ENCODE measurements around the gene COL4A2.

COL4A2 gene

DNA sequence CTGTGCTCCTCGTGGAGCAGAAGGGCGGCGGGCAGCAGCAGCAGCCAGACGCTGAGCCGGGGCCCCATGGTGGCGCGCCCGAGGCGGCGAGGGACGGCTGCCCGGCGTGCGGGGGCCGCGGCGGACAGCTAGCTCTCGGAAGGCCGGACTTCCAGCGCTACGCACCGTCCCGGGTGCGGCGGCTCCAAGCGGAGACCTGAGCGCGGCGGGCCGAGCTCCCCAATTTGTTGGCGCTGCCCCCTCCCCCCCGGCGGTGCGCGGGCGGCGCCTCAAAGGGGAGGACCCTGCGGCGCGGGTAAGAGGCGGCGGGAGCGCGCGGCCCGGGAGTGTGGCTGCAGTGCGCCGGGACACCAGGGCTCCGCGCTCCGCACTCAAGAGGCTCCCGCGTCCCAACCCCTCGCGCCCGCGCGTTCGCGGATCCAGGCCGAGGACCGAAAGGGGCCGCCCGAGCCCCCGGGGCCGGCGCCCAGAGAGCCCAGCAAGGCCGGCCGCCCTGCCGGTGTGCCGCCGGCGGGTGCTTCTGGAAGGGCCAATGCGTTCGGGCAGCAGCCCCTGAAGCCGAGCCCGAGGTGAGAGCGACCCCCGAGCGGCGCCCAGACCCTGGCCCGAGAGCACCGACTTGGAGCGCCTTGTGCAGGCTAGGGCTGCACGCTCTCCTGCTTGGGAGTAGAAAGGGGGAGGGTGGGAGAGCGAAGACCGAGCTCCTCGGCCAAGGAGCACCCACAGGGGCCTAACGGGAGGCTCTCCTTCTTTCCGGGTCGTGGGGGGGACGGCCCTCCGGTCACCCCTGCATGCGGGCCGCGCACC, at the start of gene COL4A2, which contains the start of gene COL4A1:
COL4A2 (plus strand) TSS at position 325 of the 807 bp plus-strand sequence. CDS start 620 bp downstream, outside the sequence.
COL4A1 (minus strand) TSS at position 198 of the 807 bp plus-strand sequence; CDS start at position 68, 130 bp downstream.
- DNase-seq (ENCODE audit: low spot score): no peak

DNA sequence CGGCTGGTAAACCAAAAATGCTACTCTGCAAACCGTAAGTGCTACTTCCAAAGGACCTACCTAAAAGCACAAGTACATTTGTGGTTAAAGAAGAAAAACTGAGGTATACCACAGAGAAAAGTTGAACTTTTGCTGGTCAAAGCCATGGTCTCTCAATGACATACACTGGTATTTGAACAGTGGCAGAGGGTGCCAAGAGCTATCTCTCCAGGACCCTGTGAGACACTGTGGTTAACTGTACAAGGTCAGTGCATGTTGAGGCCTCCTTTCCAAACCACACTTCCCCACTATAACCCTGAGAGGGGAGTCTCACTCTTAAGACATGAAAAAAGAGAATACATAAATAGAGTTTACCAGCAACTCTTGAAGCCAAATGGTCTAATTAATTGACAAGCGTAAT, 49.7 kb upstream of the COL4A2 start:
- DNase-seq (ENCODE audit: low spot score): no peak

DNA sequence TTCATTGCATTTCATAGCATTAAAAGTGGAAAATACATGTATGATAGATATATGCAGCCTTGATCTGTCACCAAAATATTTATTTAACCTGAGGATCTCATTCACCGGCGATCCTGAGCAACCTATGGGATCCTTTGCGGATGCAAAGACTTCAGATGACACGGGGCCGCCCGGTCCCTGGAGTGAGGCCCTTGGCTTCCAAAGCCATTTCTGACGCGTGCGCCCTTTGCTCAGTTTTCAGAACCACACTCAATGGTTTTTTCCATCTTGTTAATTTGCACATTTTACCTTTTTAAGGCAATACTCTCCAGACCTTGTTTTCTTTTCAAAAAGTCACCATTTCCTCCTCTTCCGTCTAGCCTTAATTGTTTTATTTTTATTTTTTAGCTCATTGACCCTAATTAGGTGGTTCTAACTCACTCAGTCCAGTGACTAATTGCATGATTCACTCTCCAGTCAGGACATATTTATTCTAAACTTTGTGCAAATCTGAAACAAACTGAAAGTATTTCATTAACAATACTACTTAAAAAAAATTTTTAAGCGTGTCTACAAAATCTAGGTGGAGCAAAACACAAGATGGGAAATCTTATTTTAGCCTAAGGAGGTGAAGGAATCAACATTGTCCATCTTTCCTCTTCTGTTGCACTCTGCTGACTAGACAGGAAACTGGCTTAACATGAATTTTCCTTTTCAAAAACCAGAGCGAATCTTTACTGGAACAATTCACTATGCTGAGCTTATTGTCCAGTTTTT, 48.0 kb upstream of the COL4A2 start:
- DNase-seq (ENCODE audit: low spot score): no peak

DNA sequence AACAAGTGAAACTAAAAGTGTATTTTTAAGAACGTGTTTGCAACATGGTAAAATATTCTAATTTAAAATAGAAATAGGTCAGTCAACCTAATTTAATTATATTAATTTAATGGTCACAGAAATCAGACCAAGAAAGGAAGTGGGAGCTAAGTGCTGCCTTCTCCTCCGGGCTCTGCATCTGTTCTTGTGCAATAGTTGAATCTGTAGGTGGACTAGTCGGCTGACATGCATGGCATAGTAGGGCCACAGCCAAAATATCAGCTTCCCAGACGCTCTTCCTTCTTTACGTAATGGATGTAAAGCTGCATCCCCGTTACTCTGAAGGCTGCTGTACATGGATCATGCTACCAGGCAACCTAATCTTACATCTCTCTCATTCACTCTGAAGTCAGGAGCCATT, 47.4 kb upstream of the COL4A2 start:
- no peak for DNase-seq (ENCODE audit: low spot score)

DNA sequence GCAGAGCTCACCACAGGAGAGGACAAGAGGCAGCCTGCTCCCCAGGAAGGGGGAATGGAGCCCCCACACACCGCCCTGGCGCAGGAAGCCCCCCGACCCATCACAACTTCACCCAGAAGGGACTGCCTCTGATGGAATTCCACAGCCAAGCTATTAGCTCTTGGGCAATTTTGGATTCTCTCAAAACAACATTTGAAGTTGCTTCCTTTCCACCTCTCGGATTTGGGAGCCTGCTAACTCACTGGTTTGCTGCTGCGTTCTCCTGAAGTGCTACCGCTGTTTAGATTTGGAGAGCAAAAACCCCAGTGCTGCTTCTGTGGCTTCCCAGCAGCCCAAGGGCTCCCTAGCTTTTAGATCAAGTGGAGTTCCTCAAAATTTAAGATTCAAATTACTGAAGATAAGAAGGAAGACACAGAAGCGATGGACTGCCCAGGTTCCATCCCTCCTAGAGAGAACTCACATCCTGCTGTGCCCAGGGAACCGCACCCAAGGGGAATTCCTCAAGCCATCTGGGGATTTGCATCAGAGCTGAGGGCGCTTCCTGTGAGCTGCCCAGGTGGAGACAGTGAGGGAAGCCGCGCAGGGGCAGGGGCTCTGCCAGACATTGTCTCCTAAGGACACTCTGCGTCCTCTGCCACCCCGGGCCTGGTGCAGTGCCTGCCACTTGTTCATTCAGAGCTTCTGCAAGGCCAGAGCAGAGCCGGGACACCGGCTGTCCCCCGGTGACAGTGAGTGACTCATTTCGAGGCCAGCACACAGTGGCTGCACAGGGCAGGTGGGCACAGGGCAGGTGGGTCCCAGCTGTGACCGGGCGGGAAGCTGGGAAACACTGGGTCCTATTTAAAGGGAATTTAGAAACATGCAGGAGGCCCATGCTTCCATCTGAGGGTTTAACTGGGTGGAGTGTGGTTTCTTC, 45.7 kb upstream of the COL4A2 start:
- no peak for DNase-seq (ENCODE audit: low spot score)

DNA sequence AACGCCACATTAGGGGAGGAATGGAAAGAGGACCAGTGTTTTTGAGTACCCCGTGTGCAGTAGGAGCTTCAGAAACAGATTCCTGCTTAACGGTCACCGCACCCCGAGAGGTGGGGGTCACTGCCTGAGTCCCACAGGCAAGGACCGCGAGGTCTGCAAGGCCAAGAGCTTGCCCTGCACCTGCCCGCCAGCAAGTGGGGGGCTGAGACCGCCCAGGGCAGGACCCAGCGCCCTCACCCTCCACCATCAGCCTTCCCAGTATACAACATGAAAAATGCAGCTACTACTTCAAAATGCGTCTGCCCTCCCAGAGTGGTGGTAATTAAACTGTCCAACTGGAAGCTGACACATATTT, 45.0 kb upstream of the COL4A2 start:
- DNase-seq (ENCODE audit: low spot score): no peak

DNA sequence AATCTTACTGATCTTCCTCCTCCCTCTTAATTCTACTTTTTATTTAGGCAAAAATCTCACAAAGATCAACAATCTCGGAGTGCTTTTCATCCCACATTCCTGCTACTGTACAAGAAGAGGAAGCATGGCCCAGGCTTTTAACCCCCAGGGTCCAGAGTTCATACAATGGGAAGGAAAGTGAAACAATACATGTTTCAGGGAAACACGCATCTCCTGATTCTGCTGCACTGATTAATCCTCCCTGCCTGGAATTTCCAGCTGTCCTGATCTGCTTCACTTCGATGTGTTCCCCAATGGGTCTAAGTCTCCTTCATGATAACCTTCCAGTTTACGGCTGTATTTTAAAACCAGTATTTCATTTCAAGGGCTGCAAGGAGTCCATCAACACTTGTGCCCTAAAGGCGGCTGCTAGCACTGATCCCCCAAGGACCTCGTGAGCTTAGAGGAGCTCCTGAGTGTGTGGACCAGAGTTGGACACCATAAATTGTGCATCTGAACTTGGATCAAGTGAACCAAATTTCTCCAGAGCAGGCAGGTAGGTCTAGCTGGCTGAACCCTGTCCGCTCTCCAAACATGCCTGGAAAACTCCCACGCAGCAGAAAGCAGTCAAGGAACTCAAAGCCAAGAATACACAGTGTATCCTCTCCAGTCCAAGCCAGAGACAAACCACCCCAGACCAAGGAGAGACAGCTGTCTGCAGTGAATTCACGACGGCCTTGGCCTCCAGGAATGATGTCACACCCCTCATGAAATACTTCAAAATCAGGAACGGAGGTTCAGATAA, 44.4 kb upstream of the COL4A2 start:
- DNase-seq (ENCODE audit: low spot score): no peak

DNA sequence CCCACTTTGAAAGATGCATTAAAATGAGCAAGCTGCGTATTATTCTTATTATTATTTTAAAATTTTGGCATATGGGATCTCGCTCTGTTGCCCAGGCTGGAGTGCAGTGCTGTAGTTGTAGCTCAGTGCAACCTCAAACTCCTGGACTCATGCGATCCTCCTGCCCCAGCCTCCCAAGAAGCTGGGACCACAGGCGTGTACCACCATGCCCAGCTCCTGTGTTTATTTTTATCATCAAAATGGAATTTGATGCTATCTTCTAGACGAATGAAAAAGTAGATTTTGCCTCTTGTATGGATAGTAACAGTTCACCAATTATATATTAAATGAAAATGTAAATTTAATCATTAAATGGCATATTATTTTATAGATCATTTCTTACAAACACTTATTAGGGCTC, 43.7 kb upstream of the COL4A2 start:
- DNase-seq (ENCODE audit: low spot score): no peak

DNA sequence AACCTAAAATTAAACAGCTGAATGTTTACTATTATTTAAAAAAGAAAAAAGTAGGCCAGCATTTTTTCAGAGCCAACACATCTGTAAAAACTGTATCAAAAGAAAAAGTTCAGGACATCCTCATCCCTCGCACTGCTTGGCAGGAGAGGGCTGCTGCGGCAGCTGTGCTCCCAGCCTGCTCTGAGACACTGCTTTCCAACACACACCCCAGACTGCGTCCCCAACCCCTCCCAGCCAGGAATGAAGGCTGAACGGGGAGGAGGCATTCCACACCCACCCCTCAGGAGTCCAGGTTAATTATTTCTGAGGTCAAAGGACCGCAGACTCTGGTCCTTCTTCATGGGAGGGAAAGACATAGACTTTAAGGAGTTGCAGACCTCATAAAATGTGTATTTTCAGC, 43.2 kb upstream of the COL4A2 start:
- DNase-seq (ENCODE audit: low spot score): no peak

DNA sequence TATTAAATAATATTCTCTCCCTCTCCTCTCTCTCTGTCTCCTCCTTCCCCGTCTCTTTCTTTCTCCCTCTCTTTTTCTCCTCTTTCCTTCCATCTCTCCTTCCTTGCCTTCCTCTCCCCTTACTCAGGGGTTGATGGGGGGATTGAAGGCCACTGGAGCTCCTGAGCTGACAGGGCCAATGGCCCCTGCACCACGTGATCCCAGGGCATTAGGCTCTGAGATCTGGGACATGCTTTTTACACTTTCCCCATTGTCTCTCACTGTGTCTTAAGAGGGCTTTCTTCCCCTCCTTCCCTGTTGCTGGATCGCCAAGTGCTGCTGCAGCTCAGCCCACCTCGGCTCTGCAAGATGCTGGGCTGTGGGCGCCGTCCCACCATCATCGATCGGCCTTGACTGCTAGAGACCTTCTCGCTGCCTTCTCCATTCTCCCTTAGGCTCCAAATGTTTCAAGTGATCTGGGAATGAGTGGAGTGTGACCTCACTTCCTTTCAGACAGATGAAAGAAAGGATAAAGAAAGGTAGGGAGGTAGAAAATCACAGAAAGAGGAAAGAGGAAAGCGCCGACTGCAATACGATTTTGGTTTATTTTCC, 42.3 kb upstream of the COL4A2 start:
- DNase-seq (ENCODE audit: low spot score): no peak

DNA sequence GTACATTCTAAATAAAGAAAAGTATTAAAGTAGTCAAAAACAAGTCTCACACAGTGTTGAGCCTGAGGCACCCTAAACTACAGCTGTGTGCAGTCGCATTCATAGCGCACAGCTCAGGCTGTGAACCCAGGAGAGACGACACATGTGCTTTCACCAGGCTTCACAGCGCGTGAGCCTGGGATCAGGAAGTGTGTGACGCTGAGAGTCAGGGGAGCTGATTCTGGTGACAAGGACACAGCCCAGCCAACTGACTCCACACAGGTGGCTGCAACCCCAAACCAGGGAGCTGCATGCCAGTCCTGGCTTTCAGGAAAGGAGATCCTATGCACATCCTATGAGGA, 41.8 kb upstream of the COL4A2 start:
- DNase-seq (ENCODE audit: low spot score): no peak

DNA sequence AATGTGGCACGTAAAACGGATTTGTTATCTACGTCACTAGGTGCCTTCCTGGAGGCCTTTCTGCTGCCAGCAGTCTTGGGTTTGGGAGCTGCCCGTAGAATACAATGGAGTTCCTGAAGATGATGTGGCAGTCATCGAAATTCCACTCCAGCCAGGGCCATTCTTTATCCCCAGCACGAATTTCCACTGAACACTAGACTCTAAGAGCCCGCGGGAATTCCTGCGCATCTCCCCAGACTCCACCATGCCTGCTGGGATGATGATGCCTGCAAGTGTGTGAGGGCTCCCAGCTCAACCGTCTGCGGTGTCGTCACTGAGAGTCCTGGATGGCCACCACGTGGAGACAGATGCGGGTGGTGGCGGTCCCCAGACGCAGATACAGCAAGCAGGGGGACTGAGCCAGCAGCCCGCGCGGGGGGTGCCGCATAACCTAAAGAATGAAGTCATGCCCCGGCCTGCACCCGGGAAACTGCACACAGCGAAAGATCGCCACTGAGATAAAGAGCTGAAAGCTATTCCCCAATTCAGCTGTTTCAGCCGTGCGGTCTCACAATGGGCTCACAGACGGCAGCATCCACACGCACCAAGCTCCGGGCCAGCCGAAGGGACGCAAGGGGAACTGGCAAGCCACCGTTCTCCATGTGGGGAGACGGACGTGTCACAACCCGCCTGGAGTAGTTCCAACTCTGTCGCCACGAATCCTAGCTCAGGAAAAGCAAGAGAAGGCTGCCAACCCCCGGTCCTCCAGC, 41.2 kb upstream of the COL4A2 start:
- no peak for DNase-seq (ENCODE audit: low spot score)

DNA sequence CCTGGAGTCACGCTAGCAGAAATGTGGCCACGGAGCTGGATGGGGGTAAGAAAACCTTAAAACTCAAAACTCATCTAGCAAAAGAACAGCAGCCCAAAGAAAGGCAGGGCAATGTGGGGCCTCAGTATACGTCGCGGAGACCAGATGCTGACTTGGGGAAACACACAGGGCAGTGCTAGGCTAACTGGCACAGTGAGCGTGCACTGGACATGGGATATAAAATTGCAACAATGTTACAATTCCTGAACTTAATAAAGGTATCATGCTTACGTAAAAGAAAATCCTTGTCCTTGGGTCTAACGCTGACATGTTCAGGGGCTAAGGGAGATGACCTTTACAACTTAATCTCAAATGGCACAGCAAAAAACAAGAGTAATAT, 40.7 kb upstream of the COL4A2 start:
- DNase-seq (ENCODE audit: low spot score): no peak

DNA sequence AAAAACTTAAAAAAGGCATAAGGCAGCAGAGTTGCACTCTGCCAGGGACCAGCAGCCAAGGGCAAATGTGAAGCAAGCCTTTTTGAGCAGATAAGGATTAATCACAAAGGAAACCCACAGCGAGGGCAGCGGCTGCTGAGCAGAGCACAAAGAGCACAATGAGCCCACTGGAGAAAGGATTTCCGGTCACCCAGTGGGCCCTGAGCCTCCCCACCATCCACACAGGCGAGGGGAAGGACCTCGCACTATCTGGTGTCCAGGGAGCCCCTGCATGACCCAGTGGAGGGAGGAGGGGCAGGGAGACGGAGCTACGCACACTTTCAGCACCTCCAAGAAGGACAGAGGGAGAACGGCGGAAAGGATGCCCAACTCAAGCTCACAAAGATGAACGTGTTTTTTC, 40.1 kb upstream of the COL4A2 start:
- no peak for DNase-seq (ENCODE audit: low spot score)

DNA sequence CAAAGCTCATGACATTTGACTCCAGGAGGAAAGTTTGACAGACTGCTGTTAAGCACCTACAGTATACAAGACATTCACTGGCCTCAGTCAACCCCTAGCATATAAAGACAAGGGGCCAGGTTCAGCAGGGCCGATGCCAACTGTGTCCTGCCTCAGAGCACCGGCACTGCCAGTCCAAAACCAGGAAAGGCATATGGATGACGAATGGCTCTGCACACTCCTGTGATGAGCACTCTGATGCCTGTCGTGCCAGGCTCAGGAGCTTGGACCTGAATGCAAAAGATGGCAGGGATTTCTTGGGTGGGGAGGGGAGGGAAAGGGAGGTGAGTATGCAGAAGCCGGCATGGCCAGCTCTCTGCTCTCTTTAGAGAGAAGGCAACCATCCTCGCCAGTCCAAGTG, 39.0 kb upstream of the COL4A2 start:
- no peak for DNase-seq (ENCODE audit: low spot score)

DNA sequence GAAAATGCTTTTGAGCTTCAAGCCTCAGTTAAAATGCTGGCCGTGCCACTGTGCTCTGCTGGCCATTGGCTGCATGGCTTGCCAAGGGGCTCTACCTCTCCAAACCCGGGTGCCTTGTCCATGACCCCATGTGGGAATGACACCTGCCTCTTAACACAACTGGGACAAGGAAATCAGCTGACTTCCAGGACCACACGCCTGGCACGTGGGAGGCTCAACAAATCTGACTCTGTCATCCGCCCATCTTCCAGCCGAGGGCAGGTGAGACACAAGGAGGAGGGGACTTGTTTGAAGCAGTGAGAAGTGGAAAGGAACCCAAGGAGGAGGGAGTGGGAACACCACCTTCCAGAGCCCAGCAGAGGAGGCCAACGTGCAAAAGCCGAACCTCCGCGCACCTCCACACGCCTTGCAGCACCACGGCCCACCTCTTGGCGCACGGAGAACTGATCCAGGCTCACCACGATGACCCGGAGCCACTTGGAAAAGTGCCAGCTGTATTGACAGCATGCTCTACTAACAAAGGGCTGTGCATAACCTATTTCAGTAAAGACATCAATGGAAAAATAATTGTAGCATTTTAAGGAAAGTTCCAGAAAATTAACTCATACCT, 38.4 kb upstream of the COL4A2 start:
- no peak for DNase-seq (ENCODE audit: low spot score)

DNA sequence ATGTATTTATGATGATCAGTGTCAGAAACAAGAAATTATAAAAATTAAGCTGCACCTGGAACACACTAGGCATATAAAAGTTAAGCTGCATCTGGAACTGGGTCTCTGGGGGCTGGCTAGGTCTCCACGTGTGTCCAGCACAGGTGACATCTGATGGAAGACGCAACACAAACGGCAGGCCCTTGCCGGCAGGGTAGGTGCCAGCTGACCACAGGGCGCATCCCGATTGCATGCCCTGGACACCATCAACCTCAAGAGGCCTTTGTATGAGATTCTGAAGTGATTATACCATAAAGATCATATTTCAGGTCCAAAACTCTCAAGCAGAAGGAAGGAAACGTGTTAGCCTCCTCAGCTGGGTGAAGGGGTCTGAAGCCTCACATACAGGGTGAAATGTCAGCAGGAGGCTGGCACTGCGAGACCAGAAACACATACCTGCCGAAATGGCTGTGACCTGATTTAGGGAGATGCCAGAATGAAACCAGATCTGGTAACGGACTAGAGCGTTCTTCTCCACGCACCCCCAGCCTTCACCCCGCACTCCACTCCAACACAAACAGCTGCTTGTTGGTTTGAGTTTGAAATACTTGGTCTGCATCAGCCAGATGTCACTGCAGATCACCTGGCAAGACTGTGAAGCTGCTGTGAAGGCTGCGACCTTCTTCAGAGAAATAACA, 37.4 kb upstream of the COL4A2 start:
- no peak for DNase-seq (ENCODE audit: low spot score)

DNA sequence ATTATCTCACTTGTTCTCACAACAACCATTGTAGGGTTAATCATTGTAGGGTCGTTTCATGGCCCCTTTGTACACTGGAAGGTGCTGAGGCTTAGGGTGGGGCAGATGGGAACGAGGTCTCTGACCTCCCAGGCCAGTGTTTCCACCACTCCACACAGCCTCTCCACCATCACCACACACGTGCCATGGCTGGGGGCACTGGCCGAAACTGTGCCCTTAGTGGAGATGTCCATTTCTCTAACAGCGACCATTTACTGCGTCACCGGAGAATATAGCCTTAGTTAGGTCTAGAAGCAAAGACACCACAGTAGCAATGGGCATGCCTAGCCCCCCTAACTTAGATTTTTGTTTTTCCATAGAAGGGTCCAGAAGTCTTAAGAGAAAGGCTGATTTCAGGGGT, 36.6 kb upstream of the COL4A2 start:
- no peak for DNase-seq (ENCODE audit: low spot score)

DNA sequence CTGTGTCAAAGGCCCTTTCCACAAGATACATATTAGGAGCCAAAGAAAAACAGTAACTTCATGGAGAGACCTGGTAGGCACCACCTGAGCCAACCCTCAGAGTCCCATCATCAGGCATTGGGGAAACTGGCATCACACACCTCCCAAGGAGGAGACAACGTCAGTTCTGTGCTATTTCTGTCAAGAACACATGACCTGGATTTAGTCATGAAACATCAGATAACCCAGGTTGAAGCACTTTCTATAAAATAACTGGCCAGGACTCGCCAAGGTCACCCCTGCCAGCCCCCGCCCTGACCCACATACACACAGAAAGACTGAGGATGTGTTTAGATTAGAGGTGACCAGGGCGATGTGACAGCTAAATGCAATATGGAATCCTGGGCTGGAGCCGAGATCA, 35.8 kb upstream of the COL4A2 start:
- no peak for DNase-seq (ENCODE audit: low spot score)

DNA sequence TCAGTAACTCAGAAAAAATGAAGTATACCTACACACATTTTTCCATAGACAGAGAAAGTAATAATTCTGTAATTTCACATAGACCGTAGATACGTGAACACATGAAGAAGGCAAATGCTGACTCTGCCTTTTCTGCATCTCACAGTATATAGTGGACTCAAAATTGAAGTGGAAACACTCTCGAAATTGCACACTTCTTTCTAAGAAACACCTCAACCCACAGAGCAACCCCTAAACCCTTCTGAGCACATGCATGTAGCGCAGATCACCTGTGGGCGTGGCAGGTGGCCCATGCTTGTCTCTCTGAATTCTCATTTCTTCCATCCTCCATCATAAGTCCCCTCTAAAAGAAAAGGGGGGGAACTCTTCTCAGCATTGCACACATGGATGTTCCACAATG, 34.9 kb upstream of the COL4A2 start:
- no peak for DNase-seq (ENCODE audit: low spot score)

Data from D341Med (cell line).